ENCODE data around the gene MGAT5B.

GRCh38 chr17:76988796-76989195 lies 120.6 kb downstream of the MGAT5B start:
- no peak for TF ChIP-seq CTCF (IDR thresholded peaks at IDR 0.05)
- no peak for TF ChIP-seq POLR2A (IDR thresholded peaks at IDR 0.05)
